MCF 10A (cell line): ENCODE measurements around the gene CEP112. TPM values are rescaled to one million over a fixed set of nuclear protein-coding genes. Genes with fewer than 3 reads are reported as not detected.

ENCODE experiments used
- BruUV-seq: library from RNA; stranded (reverse); fragments of 400-500 nt; replicated peaks from 2 replicates; lab custom pipeline; 2021; lab: Mats Ljungman, UMichigan
- CTCF ChIA-PET: fragments of 300-600 bp; sonication (Branson Sonifier 250); formaldehyde crosslinking; extraction: SDS; loops from one replicate; lab custom pipeline; 2021; ENCODE audit warnings: antibody characterized with exemption, inconsistent platforms; lab: Yijun Ruan, JAX
- POLR2A ChIA-PET: fragments of 300-600, 350-650 bp; sonication (Branson Sonifier 250); formaldehyde crosslinking; extraction: SDS; loops from one replicate; lab custom pipeline; 2020; ENCODE audit warnings: antibody characterized with exemption, inconsistent platforms; lab: Yijun Ruan, JAX
- DNase-seq: peaks from one replicate; pipeline ENCODE4 v3.0.0-alpha.2; 2018; ENCODE audit not compliant: unreplicated experiment
- H3K27ac Mint-ChIP-seq: one replicate; pipeline ENCODE4 v1.8.0; 2022; ENCODE audit warnings: mild to moderate bottlenecking, low read depth, mixed read lengths; ENCODE audit not compliant: unreplicated experiment
- H3K27me3 Mint-ChIP-seq: one replicate; pipeline ENCODE4 v1.8.0; 2022; ENCODE audit warnings: mixed read lengths; ENCODE audit not compliant: insufficient read depth, unreplicated experiment
- H3K36me3 Mint-ChIP-seq: one replicate; pipeline ENCODE4 v1.8.0; 2022; ENCODE audit warnings: mild to moderate bottlenecking, moderate library complexity, mixed read lengths; ENCODE audit not compliant: insufficient read depth, unreplicated experiment
- H3K4me1 Mint-ChIP-seq: one replicate; pipeline ENCODE4 v1.8.0; 2022; ENCODE audit warnings: mixed read lengths; ENCODE audit not compliant: insufficient read depth, unreplicated experiment
- H3K4me3 Mint-ChIP-seq: one replicate; pipeline ENCODE4 v1.8.0; 2022; ENCODE audit warnings: mild to moderate bottlenecking, moderate library complexity, mixed read lengths; ENCODE audit not compliant: unreplicated experiment
- H3K9me3 Mint-ChIP-seq: one replicate; pipeline ENCODE4 v1.8.0; 2022; ENCODE audit warnings: mixed read lengths; ENCODE audit not compliant: unreplicated experiment
- CTCF ChIP-seq: fragments of 200-600 bp; IDR thresholded peaks from one replicate; pipeline ENCODE4 v1.8.0; 2022; ENCODE audit warnings: antibody characterized with exemption, mild to moderate bottlenecking; ENCODE audit not compliant: unreplicated experiment
- intact Hi-C: fragments of 100-400 bp; cut with micrococcal nuclease; formaldehyde crosslinking; loops from 2 replicates; pipeline ENCODE4 v1.14.1; 2022
- total RNA-seq: library from RNA; stranded (reverse); gene quantifications from 2 replicates; pipeline ENCODE4 v1.2.3, GENCODE V29; 2022

Gene CEP112
- total RNA-seq, 1 experiment from 2014 or later = 8.1 TPM

DNA sequence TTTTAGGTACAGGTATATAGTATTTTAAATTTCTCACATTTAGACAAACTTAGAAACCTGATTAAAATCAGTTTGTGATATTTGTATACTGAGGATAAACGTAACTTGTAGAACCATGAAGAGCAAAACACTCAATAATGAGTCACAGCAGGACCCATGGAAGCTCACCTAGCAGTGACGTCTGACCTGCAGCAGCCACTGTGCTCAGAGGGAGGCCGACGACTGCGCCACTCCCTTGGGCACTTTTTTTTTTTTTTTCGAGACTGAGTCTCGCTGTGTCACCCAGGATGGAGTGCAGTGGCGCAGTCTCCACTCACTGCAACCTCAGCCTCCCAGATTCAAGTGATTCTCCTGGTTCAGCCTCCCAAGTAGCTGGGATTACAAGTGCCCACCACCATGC is 524.3 kb downstream of the CEP112 start:
- Mint-ChIP-seq H3K36me3 (no peaks in the 10 kb centered on the region), H3K27me3 (no peaks in the 10 kb centered on the region), H3K4me3 (no peak overlapping the region), H3K9me3 (no peaks in the 10 kb centered on the region), H3K4me1 (no peaks in the 10 kb centered on the region), H3K27ac (no peak overlapping the region)
- intact Hi-C loops = no loop called here
- ChIA-PET POLR2A (no interaction called here), CTCF (no interaction called here)
- TF ChIP-seq CTCF = no peak
- BruUV-seq = no TSS peak
- no peak for DNase-seq

DNA sequence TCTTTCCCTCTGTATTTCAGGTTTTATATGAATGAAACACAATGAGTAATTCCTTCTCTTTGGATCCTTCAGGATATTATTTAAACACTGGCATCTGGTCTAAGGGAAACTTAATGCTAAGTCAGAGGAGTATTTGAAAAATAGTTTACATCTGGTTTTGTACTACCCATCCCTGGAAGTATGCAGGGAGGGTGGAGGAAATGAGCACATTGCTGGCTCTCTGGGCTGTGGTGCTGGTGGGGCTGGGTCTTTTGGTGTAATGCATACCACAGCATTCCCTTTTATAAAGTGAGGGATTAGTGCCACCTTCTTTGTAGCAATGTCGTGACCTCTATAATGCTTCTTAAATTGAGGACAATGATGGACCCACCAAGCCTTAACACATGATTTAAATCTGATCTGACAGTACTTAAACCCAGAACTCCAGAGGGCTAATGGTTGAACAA is 525.0 kb downstream of the CEP112 start:
- intact Hi-C loops = no loop called here
- POLR2A ChIA-PET = no interaction called here
- CTCF ChIA-PET = no interaction called here
- H3K4me3 Mint-ChIP-seq = no peak overlapping the region
- H3K36me3 Mint-ChIP-seq = no peaks in the 10 kb centered on the region
- TF ChIP-seq CTCF = no peak
- no peaks in the 10 kb centered on the region for H3K4me1 Mint-ChIP-seq
- H3K9me3 Mint-ChIP-seq = no peaks in the 10 kb centered on the region
- H3K27ac Mint-ChIP-seq = no peak overlapping the region
- no peak for DNase-seq
- no peaks in the 10 kb centered on the region for H3K27me3 Mint-ChIP-seq
- no TSS peak for BruUV-seq

DNA sequence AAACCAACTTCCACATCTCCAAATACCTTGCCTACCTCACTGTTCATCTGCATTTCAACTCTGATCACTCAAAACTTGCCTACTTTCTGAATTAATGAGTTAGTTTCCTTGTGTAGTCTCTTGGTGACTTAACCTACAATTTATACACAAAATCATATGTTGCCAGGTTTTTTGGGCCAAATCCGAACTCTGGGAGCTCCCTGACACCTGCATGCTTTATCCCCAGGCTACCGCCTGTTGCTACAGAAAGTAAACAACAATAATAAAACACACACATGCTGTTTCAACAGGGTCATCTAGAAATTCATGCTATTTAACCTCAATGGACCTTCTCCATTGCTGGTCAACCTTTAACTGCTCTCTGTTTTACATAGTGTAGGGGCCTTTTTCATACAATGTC is 526.0 kb downstream of the CEP112 start:
- H3K9me3 Mint-ChIP-seq = no peaks in the 10 kb centered on the region
- H3K27me3 Mint-ChIP-seq = no peaks in the 10 kb centered on the region
- intact Hi-C loops = no loop called here
- H3K27ac Mint-ChIP-seq = no peak overlapping the region
- POLR2A ChIA-PET = no interaction called here
- DNase-seq = no peak
- CTCF ChIA-PET = interaction anchor here (0.9 kb wide), 1 partner anchor 20 kb away, joined by 3 read pairs; no protein-coding TSS in a partner anchor
- no peaks in the 10 kb centered on the region for H3K36me3 Mint-ChIP-seq
- H3K4me1 Mint-ChIP-seq = no peaks in the 10 kb centered on the region
- H3K4me3 Mint-ChIP-seq = no peak overlapping the region
- no TSS peak for BruUV-seq
- no peak for TF ChIP-seq CTCF

- Mint-ChIP-seq H3K4me1 (no peaks in the 10 kb centered on the region), H3K27me3 (no peaks in the 10 kb centered on the region), H3K27ac (no peak overlapping the region), H3K4me3 (no peak overlapping the region), H3K9me3 (peaks cover 5% of the 10 kb centered on the region), H3K36me3 (no peaks in the 10 kb centered on the region)
- no TSS peak for BruUV-seq
- ChIA-PET CTCF (no interaction called here), POLR2A (no interaction called here)
- no peak for DNase-seq
- intact Hi-C loops = no loop called here
- no peak for TF ChIP-seq CTCF
These were observed 527.2 kb downstream of the CEP112 start for GRCh38 chr17:65664696-65665095.
